K562 (cell line): ENCODE measurements around the gene PRC1. TPM values are rescaled to one million over a fixed set of nuclear protein-coding genes. Genes with fewer than 3 reads are reported as not detected.

Source experiments
- ARID3B ChIP-seq: fragments of 250-450 bp; sonication (Bioruptor Pico); IDR thresholded peaks from 2 replicates; pipeline ENCODE4 v1.4.0; 2020; ENCODE audit warnings: borderline replicate concordance
- CHD1 ChIP-seq: fragments of 200-600 bp; sonication (generic); IDR thresholded peaks from one replicate; pipeline ENCODE4 v1.6.1; 2012; ENCODE audit warnings: mild to moderate bottlenecking, moderate library complexity, low read length, inconsistent platforms
- E2F3 ChIP-seq: fragments of 250-450 bp; sonication (Bioruptor Pico); IDR thresholded peaks from 2 replicates; pipeline ENCODE4 v1.4.0; 2020; ENCODE audit warnings: mild to moderate bottlenecking
- FOXJ2 ChIP-seq: fragments of 200-800 bp; sonication (Bioruptor generic); IDR thresholded peaks from 2 replicates; pipeline ENCODE4 v1.6.1; 2016; ENCODE audit warnings: missing genetic modification characterization, missing compliant biosample characterization
- HDAC3 ChIP-seq: fragments of 450-650 bp; IDR thresholded peaks from 2 replicates; pipeline ENCODE4 v1.6.1; 2018; ENCODE audit warnings: borderline replicate concordance, mild to moderate bottlenecking, moderate library complexity; ENCODE audit not compliant: partially characterized antibody
- LARP7 ChIP-seq: fragments of 450-650 bp; IDR thresholded peaks from 2 replicates; pipeline ENCODE4 v1.6.1; 2016
- PCBP1 ChIP-seq: fragments of 200-400 bp; formaldehyde crosslinking; IDR thresholded peaks from 2 replicates; pipeline ENCODE4 v1.6.1; 2018; ENCODE audit warnings: mild to moderate bottlenecking, low read depth, low read length; ENCODE audit not compliant: poor library complexity, severe bottlenecking
- RBM17 ChIP-seq: fragments of 200-400 bp; formaldehyde crosslinking; IDR thresholded peaks from 2 replicates; pipeline ENCODE4 v1.6.1; 2017; ENCODE audit warnings: low read depth, mild to moderate bottlenecking, low read length, borderline replicate concordance
- RBM22 ChIP-seq: fragments of 200-400 bp; formaldehyde crosslinking; IDR thresholded peaks from 2 replicates; pipeline ENCODE4 v1.6.1; 2018; ENCODE audit warnings: low read length, low read depth; ENCODE audit not compliant: poor library complexity, severe bottlenecking
- SRSF3 ChIP-seq: fragments of 200-400 bp; formaldehyde crosslinking; IDR thresholded peaks from 2 replicates; pipeline ENCODE4 v1.6.1; 2016; ENCODE audit warnings: mild to moderate bottlenecking, low read length, moderate library complexity; ENCODE audit not compliant: insufficient read depth
- TAF7 ChIP-seq: fragments of 450-650 bp; IDR thresholded peaks from 2 replicates; pipeline ENCODE4 v1.6.1; 2016; ENCODE audit warnings: missing genetic modification characterization, missing compliant biosample characterization
- ZBTB33 ChIP-seq: sonication (generic); formaldehyde crosslinking; IDR thresholded peaks from 2 replicates; pipeline ENCODE4 v1.8.1; 2023; ENCODE audit warnings: mild to moderate bottlenecking, missing genetic modification reagents
- ZC3H11A ChIP-seq: IDR thresholded peaks from 2 replicates; pipeline ENCODE4 v1.6.1; 2012; ENCODE audit warnings: low read depth, low read length, improper control_type of control experiment
- polyA plus RNA-seq, 8 experiments: library from polyadenylated mRNA; depleted of rRNA in 4 of 8; stranded (reverse) in 5 of 8; unstranded in 3 of 8; fragments of >200 nt; fragmentation: Nextera tagmentation in 2 of 8; fragmentation: Illumina TruSeq in 1 of 8; extraction: Ambion mirVana in 2 of 8; extraction: Trizol in 1 of 8; gene quantifications; 2 replicates each; pipeline versions ENCODE4 v1.2.1 to v1.2.3, GENCODE V29; 2011 to 2014; ENCODE audit warnings: inconsistent platforms in 1 of 8, missing spikeins in 1 of 8
- total RNA-seq, 7 experiments: library from RNA; depleted of rRNA in 6 of 7; stranded (reverse); fragments of >200 nt in 6 of 7; fragmentation: Illumina TruSeq in 2 of 7; extraction: Trizol in 2 of 7; gene quantifications; 2 replicates each; pipeline versions ENCODE4 v1.2.1 to v1.2.3, GENCODE V29; 2011 to 2021; ENCODE audit warnings: low replicate concordance in 1 of 7
- TF ChIP-seq, protein P1 (sequence below), 2 experiments: fragments of 450-650 bp; conservative IDR thresholded peaks; 2 replicates each; pipeline ENCODE4 v1.6.1; 2017; ENCODE audit warnings: mild to moderate bottlenecking in 2 of 2, moderate library complexity in 2 of 2
- TF ChIP-seq, protein P2 (sequence below): fragments of 450-650 bp; IDR thresholded peaks from 2 replicates; pipeline ENCODE4 v1.7.0; 2016; ENCODE audit warnings: borderline replicate concordance
- TF ChIP-seq, protein P3 (sequence below): fragments of 450-650 bp; IDR thresholded peaks from 2 replicates; pipeline ENCODE4 v1.6.1; 2016; ENCODE audit warnings: mild to moderate bottlenecking

Gene PRC1
- total and polyA plus RNA-seq, 9 of the 15 experiments (the other 6 are each of a cell fraction or from before 2014, with no cell fraction given), result 156 to 391 (median 240) TPM

GRCh38 chr15:90994059-90994416 lies 297 bp downstream of the PRC1 start (continued):
- TF ChIP-seq HDAC3 (no peak), PCBP1 (peak; percentile 86), RBM22 (peak; percentile 11), ZBTB33 (CRISPR knock-in tag) (no peak), ARID3B (CRISPR knock-in tag) (no peak), FOXJ2 (tag) (0 out of 2 replicates have a peak, but pooled peaks have one; percentile 4), TAF7 (tag) (peak; percentile 27; the same call in 1 of the 2 replicates), RBM17 (no peak), SRSF3 (peak; percentile 75; the same call in 1 of the 2 replicates), E2F3 (CRISPR knock-in tag) (no peak), LARP7 (0 out of 2 replicates have a peak, but pooled peaks have one; percentile 44), ZC3H11A (no peak), CHD1 (peak; percentile 84)
- TF ChIP-seq, protein P1, sequence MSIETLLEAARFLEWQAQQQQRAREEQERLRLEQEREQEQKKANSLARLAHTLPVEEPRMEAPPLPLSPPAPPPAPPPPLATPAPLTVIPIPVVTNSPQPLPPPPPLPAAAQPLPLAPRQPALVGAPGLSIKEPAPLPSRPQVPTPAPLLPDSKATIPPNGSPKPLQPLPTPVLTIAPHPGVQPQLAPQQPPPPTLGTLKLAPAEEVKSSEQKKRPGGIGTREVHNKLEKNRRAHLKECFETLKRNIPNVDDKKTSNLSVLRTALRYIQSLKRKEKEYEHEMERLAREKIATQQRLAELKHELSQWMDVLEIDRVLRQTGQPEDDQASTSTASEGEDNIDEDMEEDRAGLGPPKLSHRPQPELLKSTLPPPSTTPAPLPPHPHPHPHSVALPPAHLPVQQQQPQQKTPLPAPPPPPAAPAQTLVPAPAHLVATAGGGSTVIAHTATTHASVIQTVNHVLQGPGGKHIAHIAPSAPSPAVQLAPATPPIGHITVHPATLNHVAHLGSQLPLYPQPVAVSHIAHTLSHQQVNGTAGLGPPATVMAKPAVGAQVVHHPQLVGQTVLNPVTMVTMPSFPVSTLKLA (conservative IDR thresholded peaks at IDR 0.05), result no peak
- TF ChIP-seq, protein P2, sequence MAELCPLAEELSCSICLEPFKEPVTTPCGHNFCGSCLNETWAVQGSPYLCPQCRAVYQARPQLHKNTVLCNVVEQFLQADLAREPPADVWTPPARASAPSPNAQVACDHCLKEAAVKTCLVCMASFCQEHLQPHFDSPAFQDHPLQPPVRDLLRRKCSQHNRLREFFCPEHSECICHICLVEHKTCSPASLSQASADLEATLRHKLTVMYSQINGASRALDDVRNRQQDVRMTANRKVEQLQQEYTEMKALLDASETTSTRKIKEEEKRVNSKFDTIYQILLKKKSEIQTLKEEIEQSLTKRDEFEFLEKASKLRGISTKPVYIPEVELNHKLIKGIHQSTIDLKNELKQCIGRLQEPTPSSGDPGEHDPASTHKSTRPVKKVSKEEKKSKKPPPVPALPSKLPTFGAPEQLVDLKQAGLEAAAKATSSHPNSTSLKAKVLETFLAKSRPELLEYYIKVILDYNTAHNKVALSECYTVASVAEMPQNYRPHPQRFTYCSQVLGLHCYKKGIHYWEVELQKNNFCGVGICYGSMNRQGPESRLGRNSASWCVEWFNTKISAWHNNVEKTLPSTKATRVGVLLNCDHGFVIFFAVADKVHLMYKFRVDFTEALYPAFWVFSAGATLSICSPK, result no peak
- TF ChIP-seq, protein P3, sequence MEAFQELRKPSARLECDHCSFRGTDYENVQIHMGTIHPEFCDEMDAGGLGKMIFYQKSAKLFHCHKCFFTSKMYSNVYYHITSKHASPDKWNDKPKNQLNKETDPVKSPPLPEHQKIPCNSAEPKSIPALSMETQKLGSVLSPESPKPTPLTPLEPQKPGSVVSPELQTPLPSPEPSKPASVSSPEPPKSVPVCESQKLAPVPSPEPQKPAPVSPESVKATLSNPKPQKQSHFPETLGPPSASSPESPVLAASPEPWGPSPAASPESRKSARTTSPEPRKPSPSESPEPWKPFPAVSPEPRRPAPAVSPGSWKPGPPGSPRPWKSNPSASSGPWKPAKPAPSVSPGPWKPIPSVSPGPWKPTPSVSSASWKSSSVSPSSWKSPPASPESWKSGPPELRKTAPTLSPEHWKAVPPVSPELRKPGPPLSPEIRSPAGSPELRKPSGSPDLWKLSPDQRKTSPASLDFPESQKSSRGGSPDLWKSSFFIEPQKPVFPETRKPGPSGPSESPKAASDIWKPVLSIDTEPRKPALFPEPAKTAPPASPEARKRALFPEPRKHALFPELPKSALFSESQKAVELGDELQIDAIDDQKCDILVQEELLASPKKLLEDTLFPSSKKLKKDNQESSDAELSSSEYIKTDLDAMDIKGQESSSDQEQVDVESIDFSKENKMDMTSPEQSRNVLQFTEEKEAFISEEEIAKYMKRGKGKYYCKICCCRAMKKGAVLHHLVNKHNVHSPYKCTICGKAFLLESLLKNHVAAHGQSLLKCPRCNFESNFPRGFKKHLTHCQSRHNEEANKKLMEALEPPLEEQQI, result no peak
